A673 (cell line): ENCODE results near the gene RAB11A. TPM values are rescaled to one million over a fixed set of nuclear protein-coding genes. Genes with fewer than 3 reads are reported as not detected.

ENCODE experiments used
- BruUV-seq: library from RNA; stranded (reverse); fragments of 400-500 nt; replicated peaks from 2 replicates; lab custom pipeline; 2021; lab: Mats Ljungman, UMichigan
- CTCF ChIA-PET: fragments of 300-600 bp; sonication (Branson Sonifier 250); formaldehyde crosslinking; loops from one replicate; lab custom pipeline; 2022; ENCODE audit warnings: antibody characterized with exemption; lab: Charles Lee
- POLR2A ChIA-PET: fragments of 300-600 bp; sonication (Branson Sonifier 250); formaldehyde crosslinking; loops from one replicate; lab custom pipeline; 2022; ENCODE audit warnings: antibody characterized with exemption; ENCODE audit not compliant: low non-redundant PET; lab: Charles Lee
- DNase-seq: peaks from one replicate; pipeline ENCODE4 v3.0.0-alpha.2; 2015; ENCODE audit warnings: low spot score
- H3K27ac ChIP-seq: fragments of 200-600 bp; sonication (generic); 2 replicates; pipeline ENCODE4 v1.5.1; 2016; ENCODE audit warnings: mixed run types, low read depth, mild to moderate bottlenecking, mixed read lengths, antibody characterized with exemption, low read length; ENCODE audit not compliant: poor library complexity, severe bottlenecking
- H3K27me3 ChIP-seq: fragments of 200-600 bp; sonication (generic); replicated peaks from 2 replicates; pipeline ENCODE4 v1.6.1; 2017; ENCODE audit warnings: mixed run types, low read depth, mild to moderate bottlenecking, mixed read lengths, antibody characterized with exemption, low read length; ENCODE audit not compliant: insufficient read depth, poor library complexity
- H3K36me3 ChIP-seq: fragments of 200-600 bp; sonication (generic); 2 replicates; pipeline ENCODE4 v1.6.1; 2016; ENCODE audit warnings: mixed run types, mild to moderate bottlenecking, mixed read lengths, antibody characterized with exemption, low read length; ENCODE audit not compliant: insufficient read depth, poor library complexity, severe bottlenecking
- H3K4me1 ChIP-seq: fragments of 200-600 bp; sonication (generic); 2 replicates; pipeline ENCODE4 v1.6.1; 2017; ENCODE audit warnings: mixed run types, mild to moderate bottlenecking, mixed read lengths, antibody characterized with exemption, low read length; ENCODE audit not compliant: insufficient read depth, poor library complexity, severe bottlenecking
- H3K4me3 ChIP-seq: fragments of 200-600 bp; sonication (generic); 2 replicates; pipeline ENCODE4 v1.5.1; 2016; ENCODE audit warnings: low read depth, mixed run types, mild to moderate bottlenecking, mixed read lengths, low read length; ENCODE audit not compliant: poor library complexity, severe bottlenecking
- H3K9me3 ChIP-seq: fragments of 200-600 bp; sonication (generic); 2 replicates; pipeline ENCODE4 v1.6.1; 2016; ENCODE audit warnings: mixed run types, low read depth, mild to moderate bottlenecking, mixed read lengths, antibody characterized with exemption, low read length; ENCODE audit not compliant: poor library complexity, severe bottlenecking
- EZH2 ChIP-seq: fragments of 200-600 bp; sonication (generic); IDR thresholded peaks from 2 replicates; pipeline ENCODE4 v1.6.1; 2017; ENCODE audit warnings: borderline replicate concordance, low read depth, mild to moderate bottlenecking, mixed read lengths, antibody characterized with exemption, low read length; ENCODE audit not compliant: poor library complexity, severe bottlenecking
- intact Hi-C: fragments of 100-400 bp; cut with micrococcal nuclease; formaldehyde crosslinking; loops from one replicate; pipeline ENCODE4 v1.10.0; 2022; ENCODE audit not compliant: unreplicated experiment
- total RNA-seq: library from RNA; stranded (reverse); gene quantifications from 2 replicates; pipeline ENCODE4 v1.2.3, GENCODE V29; 2021
- TF ChIP-seq, protein P1 (sequence below): fragments of 300-800, 200-600 bp; sonication (generic); conservative IDR thresholded peaks from 2 replicates; pipeline ENCODE4 v1.5.1; 2017; ENCODE audit warnings: low read depth, mild to moderate bottlenecking, antibody characterized with exemption, low read length, moderate library complexity, mixed read lengths

RAB11A gene
- total RNA-seq, 1 experiment from 2014 or later: 227 TPM

DNA sequence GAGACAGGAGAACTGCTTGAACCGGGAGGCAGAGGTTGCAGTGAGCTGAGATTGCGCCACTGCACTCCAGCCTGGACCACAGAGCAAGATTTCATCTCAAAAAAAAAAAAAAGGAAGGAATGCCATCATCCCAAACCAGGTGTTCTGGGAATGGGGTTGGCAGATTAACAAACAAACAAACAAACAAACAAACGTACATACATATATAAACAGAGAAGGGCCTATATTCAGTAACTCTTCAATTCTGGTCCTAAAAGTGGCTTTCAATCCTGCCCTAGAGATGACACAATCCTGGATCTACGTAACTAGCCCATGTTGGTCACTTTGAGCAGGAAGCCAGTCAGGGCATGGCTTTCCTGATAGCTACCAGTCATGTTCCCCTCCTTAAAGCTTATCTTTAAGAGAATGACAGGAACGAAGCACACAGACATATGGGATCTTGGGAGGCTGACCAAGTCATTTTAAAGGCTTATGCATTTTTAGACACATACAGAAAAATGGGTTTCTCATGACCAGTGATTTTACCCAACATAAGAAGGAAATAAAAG, 29.9 kb upstream of the RAB11A start:
- ChIA-PET CTCF (no interaction called here), POLR2A (interaction anchor here (0.6 kb wide), 1 partner anchor 73 kb away, joined by 3 read pairs; no protein-coding TSS in a partner anchor)

DNA sequence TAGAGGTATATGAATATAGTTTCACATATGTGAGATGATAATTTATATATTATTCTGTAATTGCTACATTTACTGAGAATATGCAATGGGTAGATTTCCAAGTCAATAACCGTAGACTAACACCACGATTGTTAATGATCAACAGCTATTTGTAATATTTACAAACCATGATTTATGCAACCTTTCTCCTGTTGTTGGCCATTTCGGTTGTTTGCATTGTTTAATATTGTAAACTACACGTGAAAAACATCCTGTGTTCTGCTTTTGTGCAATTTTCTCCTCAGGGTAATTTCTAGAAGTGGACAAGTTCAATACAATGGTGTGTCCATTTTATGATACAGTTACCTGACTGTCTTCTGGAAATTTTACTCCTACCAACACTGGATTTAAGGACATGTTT, 29.3 kb upstream of the RAB11A start:
- Histone ChIP-seq H3K27ac (no peak overlapping the region), H3K4me1 (peaks cover 17% of the 10 kb centered on the region), H3K27me3 (no peaks in the 10 kb centered on the region), H3K9me3 (no peaks in the 10 kb centered on the region), H3K4me3 (no peak overlapping the region), H3K36me3 (no peaks in the 10 kb centered on the region)
- BruUV-seq: no TSS peak
- ChIA-PET POLR2A (interaction anchor here (0.6 kb wide), 1 partner anchor 73 kb away, joined by 3 read pairs; no protein-coding TSS in a partner anchor), CTCF (no interaction called here)
- DNase-seq: no peak
- intact Hi-C loops: loop anchor here (10.0 kb wide), 1 partner anchor 195 kb away; no protein-coding TSS in a partner anchor
- no peak for TF ChIP-seq EZH2
- TF ChIP-seq, protein P1, sequence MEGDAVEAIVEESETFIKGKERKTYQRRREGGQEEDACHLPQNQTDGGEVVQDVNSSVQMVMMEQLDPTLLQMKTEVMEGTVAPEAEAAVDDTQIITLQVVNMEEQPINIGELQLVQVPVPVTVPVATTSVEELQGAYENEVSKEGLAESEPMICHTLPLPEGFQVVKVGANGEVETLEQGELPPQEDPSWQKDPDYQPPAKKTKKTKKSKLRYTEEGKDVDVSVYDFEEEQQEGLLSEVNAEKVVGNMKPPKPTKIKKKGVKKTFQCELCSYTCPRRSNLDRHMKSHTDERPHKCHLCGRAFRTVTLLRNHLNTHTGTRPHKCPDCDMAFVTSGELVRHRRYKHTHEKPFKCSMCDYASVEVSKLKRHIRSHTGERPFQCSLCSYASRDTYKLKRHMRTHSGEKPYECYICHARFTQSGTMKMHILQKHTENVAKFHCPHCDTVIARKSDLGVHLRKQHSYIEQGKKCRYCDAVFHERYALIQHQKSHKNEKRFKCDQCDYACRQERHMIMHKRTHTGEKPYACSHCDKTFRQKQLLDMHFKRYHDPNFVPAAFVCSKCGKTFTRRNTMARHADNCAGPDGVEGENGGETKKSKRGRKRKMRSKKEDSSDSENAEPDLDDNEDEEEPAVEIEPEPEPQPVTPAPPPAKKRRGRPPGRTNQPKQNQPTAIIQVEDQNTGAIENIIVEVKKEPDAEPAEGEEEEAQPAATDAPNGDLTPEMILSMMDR: no peak

More for the DNA sequence above, 29.9 kb upstream of the RAB11A start:
- no peak for TF ChIP-seq EZH2
- TF ChIP-seq, protein P1: no peak
- Histone ChIP-seq H3K36me3 (no peaks in the 10 kb centered on the region), H3K9me3 (no peaks in the 10 kb centered on the region), H3K27ac (no peak overlapping the region), H3K4me1 (peaks cover 23% of the 10 kb centered on the region), H3K27me3 (no peaks in the 10 kb centered on the region), H3K4me3 (no peak overlapping the region)
- BruUV-seq: no TSS peak
- intact Hi-C loops: loop anchor here (10.0 kb wide), 1 partner anchor 195 kb away; no protein-coding TSS in a partner anchor
- no peak for DNase-seq

DNA sequence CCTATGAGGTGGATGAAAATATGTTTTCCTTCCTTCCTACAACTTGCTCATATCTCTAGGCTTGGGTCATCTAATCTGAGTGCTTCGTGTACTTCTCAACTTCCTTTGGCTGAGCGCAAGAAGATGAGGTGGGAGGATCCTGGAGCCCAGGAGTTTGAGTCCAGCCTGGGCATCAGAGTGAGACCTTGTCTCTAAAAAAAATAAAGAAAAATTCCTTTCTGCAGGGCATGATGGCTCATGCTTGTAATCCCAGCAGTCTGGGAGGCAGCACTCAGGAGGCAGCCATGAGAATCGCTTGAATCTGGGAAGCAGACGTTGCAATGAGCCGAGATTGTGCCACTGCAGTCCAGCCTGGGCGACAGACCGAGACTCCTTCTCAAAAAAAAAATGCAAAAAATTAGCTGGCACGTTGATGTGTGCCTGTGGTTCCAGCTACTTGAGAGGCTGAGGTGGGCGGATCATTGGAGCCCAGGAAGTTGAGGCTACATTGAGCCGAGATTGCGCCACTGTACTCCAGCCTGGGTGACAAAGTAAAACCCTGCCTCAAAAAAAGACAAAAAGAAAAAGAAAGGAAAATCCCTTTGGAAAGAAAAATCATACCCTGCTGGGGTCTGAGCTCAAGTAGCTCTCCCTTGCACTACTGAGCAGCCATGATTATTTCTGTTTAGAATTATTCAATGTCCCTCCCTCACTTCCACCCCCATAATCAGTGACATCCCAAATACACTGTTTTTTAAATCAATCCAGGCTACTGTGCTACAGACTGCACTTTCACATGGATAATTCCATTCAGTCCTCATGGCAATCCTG, 28.0 kb upstream of the RAB11A start:
- no TSS peak for BruUV-seq
- POLR2A ChIA-PET: no interaction called here
- Histone ChIP-seq H3K4me1 (peaks cover 8% of the 10 kb centered on the region), H3K36me3 (no peaks in the 10 kb centered on the region), H3K4me3 (peak overlapping the region; percentile 5), H3K9me3 (no peaks in the 10 kb centered on the region), H3K27me3 (no peaks in the 10 kb centered on the region), H3K27ac (peak overlapping the region; percentile 55)
- intact Hi-C loops: no loop called here
- CTCF ChIA-PET: interaction anchor here (1.2 kb wide), 1 partner anchor 15 kb away, joined by 3 read pairs; no protein-coding TSS in a partner anchor
- no peak for TF ChIP-seq EZH2
- TF ChIP-seq, protein P1: no peak
- peak; percentile 48 for DNase-seq
